ACC112 (cell line): Measurements from ENCODE around the gene ARHGEF4.

Experiments
- H2AFZ ChIP-seq: fragments of 200-600 bp; sonication (generic); one replicate; pipeline ENCODE4 v1.6.0; 2017; ENCODE audit warnings: antibody characterized with exemption, low read length; ENCODE audit not compliant: unreplicated experiment
- H3K27ac ChIP-seq: fragments of 200-600 bp; sonication (generic); 2 replicates; pipeline ENCODE4 v1.5.1; 2014; ENCODE audit warnings: low read depth, mild to moderate bottlenecking, antibody characterized with exemption, low read length, moderate library complexity
- H3K27me3 ChIP-seq: fragments of 200-600 bp; sonication (generic); 2 replicates; pipeline ENCODE4 v1.6.1; 2014; ENCODE audit warnings: mild to moderate bottlenecking, antibody characterized with exemption, low read length, moderate library complexity, mixed read lengths; ENCODE audit not compliant: insufficient read depth
- H3K36me3 ChIP-seq: fragments of 200-600 bp; sonication (generic); 2 replicates; pipeline ENCODE4 v1.6.1; 2016; ENCODE audit warnings: mild to moderate bottlenecking, antibody characterized with exemption, low read length, moderate library complexity, mixed read lengths; ENCODE audit not compliant: insufficient read depth
- H3K4me1 ChIP-seq: fragments of 200-600 bp; sonication (generic); one replicate; pipeline ENCODE4 v1.6.1; 2016; ENCODE audit warnings: low read length, mixed read lengths; ENCODE audit not compliant: insufficient read depth, unreplicated experiment, control insufficient read depth
- H3K4me3 ChIP-seq: fragments of 200-600 bp; sonication (generic); 2 replicates; pipeline ENCODE4 v1.5.1; 2014; ENCODE audit warnings: mild to moderate bottlenecking, low read depth, low read length
- H3K79me2 ChIP-seq: fragments of 200-600 bp; sonication (generic); one replicate; pipeline ENCODE4 v1.6.0; 2016; ENCODE audit warnings: low read length; ENCODE audit not compliant: control insufficient read depth, unreplicated experiment, insufficient read depth

ARHGEF4 gene

GRCh38 chr2:130826419-130826818 lies 10.3 kb upstream of the ARHGEF4 start:
- Histone ChIP-seq H3K27ac (no peak overlapping the region), H3K79me2 (no peaks in the 10 kb centered on the region), H3K4me3 (no peak overlapping the region), H2AFZ (no peak overlapping the region), H3K36me3 (no peaks in the 10 kb centered on the region), H3K4me1 (peaks cover 38% of the 10 kb centered on the region), H3K27me3 (no peaks in the 10 kb centered on the region)

GRCh38 chr2:130826821-130827501 lies 9.8 kb upstream of the ARHGEF4 start:
- 0 out of 2 replicates have a peak overlapping the region, but pooled peaks have one; percentile 10 for H3K27ac ChIP-seq
- H3K4me3 ChIP-seq, result no peak overlapping the region
- peaks cover 38% of the 10 kb centered on the region for H3K4me1 ChIP-seq
- H3K27me3 ChIP-seq, result no peaks in the 10 kb centered on the region
- H3K36me3 ChIP-seq, result no peaks in the 10 kb centered on the region
- H2AFZ ChIP-seq, result no peak overlapping the region
- no peaks in the 10 kb centered on the region for H3K79me2 ChIP-seq

GRCh38 chr2:130827502-130828251 lies 9.0 kb upstream of the ARHGEF4 start:
- H3K27ac ChIP-seq, result peak overlapping the region; percentile 10; the same call in 1 of the 2 replicates
- H2AFZ ChIP-seq, result no peak overlapping the region
- no peaks in the 10 kb centered on the region for H3K79me2 ChIP-seq
- H3K4me3 ChIP-seq, result no peak overlapping the region
- H3K36me3 ChIP-seq, result no peaks in the 10 kb centered on the region
- no peaks in the 10 kb centered on the region for H3K27me3 ChIP-seq
- H3K4me1 ChIP-seq, result peaks cover 38% of the 10 kb centered on the region

- Histone ChIP-seq H3K27me3 (no peaks in the 10 kb centered on the region), H3K4me1 (peaks cover 38% of the 10 kb centered on the region), H3K79me2 (no peaks in the 10 kb centered on the region), H2AFZ (no peak overlapping the region), H3K27ac (no peak overlapping the region), H3K36me3 (no peaks in the 10 kb centered on the region), H3K4me3 (no peak overlapping the region)
Observed at GRCh38 chr2:130828461-130828860, 8.3 kb upstream of the ARHGEF4 start.

GRCh38 chr2:130829015-130829414 lies 7.7 kb upstream of the ARHGEF4 start:
- H3K36me3 ChIP-seq, result no peaks in the 10 kb centered on the region
- no peak overlapping the region for H2AFZ ChIP-seq
- H3K4me3 ChIP-seq, result no peak overlapping the region
- H3K27ac ChIP-seq, result no peak overlapping the region
- no peaks in the 10 kb centered on the region for H3K79me2 ChIP-seq
- peaks cover 34% of the 10 kb centered on the region for H3K4me1 ChIP-seq
- no peaks in the 10 kb centered on the region for H3K27me3 ChIP-seq

- no peaks in the 10 kb centered on the region for H3K36me3 ChIP-seq
- H3K4me1 ChIP-seq, result peaks cover 25% of the 10 kb centered on the region
- no peaks in the 10 kb centered on the region for H3K79me2 ChIP-seq
- no peak overlapping the region for H3K27ac ChIP-seq
- H2AFZ ChIP-seq, result no peak overlapping the region
- no peak overlapping the region for H3K4me3 ChIP-seq
- H3K27me3 ChIP-seq, result no peaks in the 10 kb centered on the region; the same call in 1 of the 2 replicates
Observed at GRCh38 chr2:130830538-130830937, 6.2 kb upstream of the ARHGEF4 start.

- Histone ChIP-seq H3K36me3 (no peaks in the 10 kb centered on the region), H3K4me3 (no peak overlapping the region), H3K4me1 (peaks cover 25% of the 10 kb centered on the region), H3K27ac (no peak overlapping the region), H3K27me3 (peaks cover 3% of the 10 kb centered on the region), H2AFZ (no peak overlapping the region), H3K79me2 (no peaks in the 10 kb centered on the region)
Observed at GRCh38 chr2:130831356-130831755, 5.4 kb upstream of the ARHGEF4 start.

- Histone ChIP-seq H3K27ac (no peak overlapping the region), H3K79me2 (no peaks in the 10 kb centered on the region), H3K4me1 (peaks cover 19% of the 10 kb centered on the region), H3K4me3 (no peak overlapping the region), H2AFZ (no peak overlapping the region), H3K27me3 (peaks cover 14% of the 10 kb centered on the region), H3K36me3 (no peaks in the 10 kb centered on the region)
Observed at GRCh38 chr2:130832296-130832940, 4.3 kb upstream of the ARHGEF4 start.

- H3K27ac ChIP-seq, result no peak overlapping the region
- H3K36me3 ChIP-seq, result no peaks in the 10 kb centered on the region
- no peak overlapping the region for H3K4me3 ChIP-seq
- peaks cover 32% of the 10 kb centered on the region for H3K27me3 ChIP-seq
- no peaks in the 10 kb centered on the region for H3K79me2 ChIP-seq
- no peak overlapping the region for H2AFZ ChIP-seq
- H3K4me1 ChIP-seq, result peaks cover 1% of the 10 kb centered on the region
Observed at GRCh38 chr2:130834091-130834930, 2.4 kb upstream of the ARHGEF4 start.
